ENCODE results near the gene SLC25A51. TPM values are rescaled to one million over a fixed set of nuclear protein-coding genes. Genes with fewer than 3 reads are reported as not detected.

SLC25A51 gene
- polyA plus RNA-seq, 1 experiment: 29.9 TPM

DNA sequence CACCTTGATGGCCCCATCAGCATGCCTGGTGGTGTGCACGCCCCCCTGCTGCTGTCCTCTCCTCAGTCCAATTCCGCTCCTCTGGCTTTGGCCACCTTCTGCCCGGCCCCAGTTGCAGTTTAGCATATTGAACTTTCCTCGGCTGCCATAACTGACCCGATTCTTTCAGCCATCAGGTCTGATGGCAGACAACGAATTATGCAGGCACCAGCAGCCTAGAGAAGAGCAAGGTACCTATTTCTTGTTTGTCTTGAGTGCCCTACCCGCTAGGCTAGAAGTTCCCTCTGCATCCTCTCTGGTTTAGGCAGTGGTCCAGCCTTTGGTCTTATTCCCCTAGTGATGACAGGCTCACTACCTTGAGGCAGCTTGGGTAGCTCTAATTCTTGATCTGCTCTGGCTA, 43.0 kb upstream of the SLC25A51 start:
- H3K9me3 ChIP-seq (ENCODE audit: control insufficient read depth, insufficient read depth, low read length): no peaks in the 10 kb centered on the region
- H3K4me3 ChIP-seq (ENCODE audit: low read depth, low read length): no peak overlapping the region
- no peak for DNase-seq (ENCODE audit: low read depth, low spot score)
- ChIA-PET POLR2A (no interaction called here), CTCF (no interaction called here)
- H3K27me3 ChIP-seq (ENCODE audit: control insufficient read depth, insufficient read depth, low read length): no peaks in the 10 kb centered on the region
- TF ChIP-seq CTCF (IDR thresholded peaks at IDR 0.05; ENCODE audit: low read depth, low read length): no peak
- H3K27ac ChIP-seq (ENCODE audit: low read depth, low read length): no peak overlapping the region

DNA sequence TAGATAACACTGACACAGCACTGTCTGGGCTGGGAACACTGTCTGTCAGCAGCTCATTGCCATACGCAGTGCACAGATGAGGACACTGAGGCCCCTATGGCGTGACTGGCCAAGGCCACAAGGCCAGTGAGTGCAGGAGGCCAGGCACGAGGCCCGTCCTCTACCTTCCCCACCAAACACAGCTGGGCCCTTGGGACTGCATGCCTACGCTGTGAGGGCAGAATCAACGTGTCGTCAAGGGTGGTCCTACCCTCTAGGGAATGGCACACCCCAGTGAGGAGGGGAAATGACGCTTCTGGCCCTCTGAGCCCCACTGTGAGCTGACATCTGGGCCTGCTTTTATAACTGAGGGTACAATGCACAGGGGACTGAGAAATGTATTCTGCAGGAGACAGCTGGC, 42.1 kb upstream of the SLC25A51 start:
- DNase-seq (ENCODE audit: low read depth, low spot score): no peak
- ChIA-PET CTCF (no interaction called here), POLR2A (no interaction called here)
- Histone ChIP-seq H3K9me3 (ENCODE audit: control insufficient read depth, insufficient read depth, low read length) (no peaks in the 10 kb centered on the region), H3K27me3 (ENCODE audit: control insufficient read depth, insufficient read depth, low read length) (no peaks in the 10 kb centered on the region), H3K27ac (ENCODE audit: low read depth, low read length) (no peak overlapping the region), H3K4me3 (ENCODE audit: low read depth, low read length) (no peak overlapping the region)
- no peak for TF ChIP-seq CTCF (IDR thresholded peaks at IDR 0.05; ENCODE audit: low read depth, low read length)

DNA sequence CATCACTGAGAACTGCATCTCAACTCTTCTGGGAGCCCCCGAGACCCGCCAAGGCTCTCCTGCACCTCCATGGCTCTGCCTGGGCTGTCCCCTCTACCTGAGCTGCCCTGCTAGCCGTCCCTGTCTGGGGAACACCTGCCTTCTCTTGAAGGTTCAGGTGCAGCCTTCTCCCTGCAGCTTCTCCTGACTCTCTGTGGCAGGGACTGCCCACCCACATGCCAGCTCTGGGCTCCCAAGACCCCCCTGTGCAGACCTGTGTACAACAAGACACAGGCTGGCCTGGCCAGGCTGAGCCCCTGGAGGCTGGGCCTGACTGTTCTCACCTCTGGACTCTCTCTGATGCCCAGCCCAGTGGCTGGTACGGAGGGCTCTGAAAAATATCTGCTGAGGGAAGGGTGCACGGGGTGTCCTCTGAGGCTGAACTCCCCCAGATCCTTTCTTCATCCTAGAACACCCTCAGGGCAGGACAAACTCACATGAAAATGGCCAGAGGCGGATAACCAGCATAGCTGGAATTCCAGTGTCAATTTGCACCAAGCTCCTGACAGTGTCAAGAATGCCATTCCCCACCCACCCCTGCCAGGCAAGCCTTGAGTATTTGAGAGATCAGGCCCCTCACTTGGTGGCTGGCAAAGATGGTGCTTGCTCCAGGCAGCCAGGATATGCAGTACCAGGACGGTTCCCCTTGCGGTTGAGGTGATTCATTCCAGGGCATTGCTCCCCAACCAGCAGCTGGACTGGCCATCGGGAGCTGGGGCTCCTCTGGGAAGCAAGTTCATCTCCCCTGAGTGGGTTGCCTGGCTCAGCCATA, 40.9 kb upstream of the SLC25A51 start:
- H3K4me3 ChIP-seq (ENCODE audit: low read depth, low read length): no peak overlapping the region
- H3K27ac ChIP-seq (ENCODE audit: low read depth, low read length): peak overlapping the region; percentile 73
- ChIA-PET POLR2A (no interaction called here), CTCF (interaction anchor here (0.9 to 1.4 kb wide), 2 partner anchors 39 to 216 kb away, joined by 3 read pairs; no protein-coding TSS in a partner anchor)
- no peaks in the 10 kb centered on the region for H3K9me3 ChIP-seq (ENCODE audit: control insufficient read depth, insufficient read depth, low read length)
- TF ChIP-seq CTCF (IDR thresholded peaks at IDR 0.05; ENCODE audit: low read depth, low read length): no peak
- no peaks in the 10 kb centered on the region for H3K27me3 ChIP-seq (ENCODE audit: control insufficient read depth, insufficient read depth, low read length)
- DNase-seq (ENCODE audit: low read depth, low spot score): no peak

GRCh38 chr9:37944266-37944650, 40.3 kb upstream of the SLC25A51 start:
- H3K4me3 ChIP-seq (ENCODE audit: low read depth, low read length): no peak overlapping the region
- ChIA-PET POLR2A (no interaction called here), CTCF (interaction anchor here (1.4 to 1.6 kb wide), 2 partner anchors 30 to 216 kb away, joined by 3 to 5 read pairs; no protein-coding TSS in a partner anchor)
- no peaks in the 10 kb centered on the region for H3K27me3 ChIP-seq (ENCODE audit: control insufficient read depth, insufficient read depth, low read length)
- no peaks in the 10 kb centered on the region for H3K9me3 ChIP-seq (ENCODE audit: control insufficient read depth, insufficient read depth, low read length)
- TF ChIP-seq CTCF (IDR thresholded peaks at IDR 0.05; ENCODE audit: low read depth, low read length): no peak
- peak overlapping the region; percentile 73 for H3K27ac ChIP-seq (ENCODE audit: low read depth, low read length)
- DNase-seq (ENCODE audit: low read depth, low spot score): no peak

All from AG04450 (cell line).